GM12878 (cell line): ENCODE results near the gene UBASH3A. TPM values are rescaled to one million over a fixed set of nuclear protein-coding genes. Genes with fewer than 3 reads are reported as not detected.

ENCODE experiments used
- ATAC-seq: fragments of 200-7000 bp; cut with Tn5 transposase; 3 replicates; pipeline ENCODE4 v1.9.1; 2020; ENCODE audit warnings: mild to moderate bottlenecking, moderate library complexity
- BruUV-seq: library from RNA; stranded (reverse); fragments of 400-500 nt; replicated peaks from 2 replicates; lab custom pipeline; 2021; lab: Mats Ljungman, UMichigan
- CTCF ChIA-PET: fragments of 300-600 bp; sonication (Branson Sonifier 250); formaldehyde crosslinking; extraction: SDS; loops from one replicate; lab custom pipeline; 2021; ENCODE audit warnings: inconsistent platforms; lab: Yijun Ruan, JAX
- POLR2A ChIA-PET: fragments of 350-600 bp; formaldehyde crosslinking; extraction: SDS; loops from one replicate; lab custom pipeline; 2021; ENCODE audit warnings: inconsistent platforms; lab: Charles Lee
- RAD21 ChIA-PET: fragments of 300-600 bp; sonication (Branson Sonifier 250); formaldehyde crosslinking; loops from one replicate; lab custom pipeline; 2023; ENCODE audit warnings: antibody characterized with exemption; ENCODE audit not compliant: unreplicated experiment; lab: Charles Lee
- SMC1A ChIA-PET: fragments of 300-600 bp; sonication (Branson Sonifier 250); formaldehyde crosslinking; loops from one replicate; lab custom pipeline; 2023; ENCODE audit not compliant: unreplicated experiment, uncharacterized antibody; lab: Charles Lee
- DNase-seq: peaks from one replicate; pipeline ENCODE4 v3.0.0-alpha.2; 2011; ENCODE audit warnings: low read depth, low spot score
- FAIRE-seq: peaks from 3 replicates; lab custom pipeline; 2011; peaks lifted over from hg19 to GRCh38; lab: Jason Lieb, UNC
- H2AFZ ChIP-seq: 2 replicates; pipeline ENCODE4 v1.6.0; 2011; ENCODE audit warnings: low read depth, low read length, control low read depth; ENCODE audit not compliant: control insufficient read depth
- H3K27ac ChIP-seq: 2 replicates; pipeline ENCODE4 v1.5.1; 2011; ENCODE audit warnings: control low read depth; ENCODE audit not compliant: control insufficient read depth, insufficient read depth
- H3K27me3 ChIP-seq, 2 experiments: replicated peaks in 1 of 2; 2 replicates each; pipeline versions ENCODE4 v1.6.0 to v1.6.1; 2011; ENCODE audit warnings: low read length in 1 of 2; ENCODE audit not compliant: control insufficient read depth in 2 of 2, insufficient read depth in 2 of 2
- H3K36me3 ChIP-seq, 2 experiments: 2 replicates each; pipeline ENCODE4 v1.5.1; 2011; ENCODE audit warnings: low read length in 1 of 2; ENCODE audit not compliant: control insufficient read depth in 2 of 2, insufficient read depth in 2 of 2
- H3K4me1 ChIP-seq: 2 replicates; pipeline ENCODE4 v1.6.1; 2011; ENCODE audit warnings: mild to moderate bottlenecking, low read length, moderate library complexity, mixed read lengths; ENCODE audit not compliant: control insufficient read depth, insufficient read depth
- H3K4me2 ChIP-seq: 2 replicates; pipeline ENCODE4 v1.6.0; 2011; ENCODE audit warnings: control low read depth; ENCODE audit not compliant: control insufficient read depth, insufficient read depth
- H3K4me3 ChIP-seq: fragments of 200-600 bp; sonication (generic); 2 replicates; pipeline ENCODE4 v1.5.1; 2016
- H3K79me2 ChIP-seq: 2 replicates; pipeline ENCODE4 v1.6.0; 2011; ENCODE audit warnings: low read length; ENCODE audit not compliant: control insufficient read depth, insufficient read depth
- H3K9ac ChIP-seq: 2 replicates; pipeline ENCODE4 v1.8.0; 2011; ENCODE audit warnings: low read length, control low read depth, mixed read lengths; ENCODE audit not compliant: control insufficient read depth, insufficient read depth
- H3K9me3 ChIP-seq: replicated peaks from 3 replicates; pipeline ENCODE4 v1.5.1; 2011; ENCODE audit warnings: mild to moderate bottlenecking, low read length; ENCODE audit not compliant: control insufficient read depth, insufficient read depth
- H4K20me1 ChIP-seq: 2 replicates; pipeline ENCODE4 v1.6.0; 2011; ENCODE audit not compliant: control insufficient read depth, insufficient read depth
- ASH2L ChIP-seq: fragments of 300-600, 200-600 bp; sonication (generic); IDR thresholded peaks from 2 replicates; pipeline ENCODE4 v1.6.1; 2017; ENCODE audit warnings: low read depth, mild to moderate bottlenecking, borderline replicate concordance
- ATF3 ChIP-seq: IDR thresholded peaks from 2 replicates; pipeline ENCODE4 v1.6.1; 2011; ENCODE audit warnings: low read depth, mild to moderate bottlenecking, low read length, moderate library complexity, borderline replicate concordance; ENCODE audit errors: extremely low read depth
- CREM ChIP-seq: IDR thresholded peaks from 2 replicates; pipeline ENCODE4 v1.6.1; 2014; ENCODE audit warnings: antibody characterized with exemption, low read depth
- ESRRA ChIP-seq: IDR thresholded peaks from 2 replicates; pipeline ENCODE4 v1.6.1; 2012; ENCODE audit warnings: mild to moderate bottlenecking, low read length, improper control_type of control experiment
- MEF2B ChIP-seq: fragments of 450-650 bp; IDR thresholded peaks from 2 replicates; pipeline ENCODE4 v1.6.1; 2018; ENCODE audit warnings: mild to moderate bottlenecking, moderate library complexity; ENCODE audit not compliant: partially characterized antibody, poor library complexity, severe bottlenecking
- PAX5 ChIP-seq: IDR thresholded peaks from 2 replicates; pipeline ENCODE4 v1.6.1; 2011; ENCODE audit warnings: low read depth, low read length, borderline replicate concordance
- PKNOX1 ChIP-seq: fragments of 450-650 bp; IDR thresholded peaks from 2 replicates; pipeline ENCODE4 v1.6.1; 2016; ENCODE audit warnings: mild to moderate bottlenecking
- RB1 ChIP-seq: fragments of 450-650 bp; formaldehyde crosslinking; IDR thresholded peaks from 2 replicates; pipeline ENCODE4 v1.6.1; 2017; ENCODE audit warnings: mild to moderate bottlenecking, borderline replicate concordance
- RELA ChIP-seq: fragments of 450-650 bp; IDR thresholded peaks from 2 replicates; pipeline ENCODE4 v1.8.0; 2014; ENCODE audit warnings: borderline replicate concordance; ENCODE audit not compliant: partially characterized antibody
- STAT1 ChIP-seq: fragments of 450-650 bp; conservative IDR thresholded peaks from 2 replicates; pipeline ENCODE4 v1.6.1; 2014; ENCODE audit warnings: antibody characterized with exemption, mild to moderate bottlenecking
- STAT3 ChIP-seq: IDR thresholded peaks from 2 replicates; pipeline ENCODE4 v1.6.1; 2011; ENCODE audit warnings: low read depth, low read length, improper control_type of control experiment
- TAF1 ChIP-seq: IDR thresholded peaks from 2 replicates; pipeline ENCODE4 v1.6.1; 2011; ENCODE audit warnings: mild to moderate bottlenecking, low read depth, low read length, borderline replicate concordance
- USF1 ChIP-seq: IDR thresholded peaks from 2 replicates; pipeline ENCODE4 v1.6.1; 2011; ENCODE audit warnings: borderline replicate concordance, low read depth, mild to moderate bottlenecking, moderate library complexity, mixed read lengths, low read length; ENCODE audit not compliant: insufficient read depth; ENCODE audit errors: extremely low read length
- USF2 ChIP-seq: IDR thresholded peaks from 2 replicates; pipeline ENCODE4 v1.6.1; 2011; ENCODE audit warnings: low read depth, low read length, improper control_type of control experiment, borderline replicate concordance
- ZBTB33 ChIP-seq: fragments of 450-650 bp; IDR thresholded peaks from 2 replicates; pipeline ENCODE4 v1.6.1; 2017; ENCODE audit warnings: mild to moderate bottlenecking
- ZNF274 ChIP-seq: IDR thresholded peaks from one replicate; pipeline ENCODE4 v1.8.0; 2011; ENCODE audit not compliant: insufficient read length, insufficient read depth
- WGBS: methylation state at CpG from one replicate; pipeline ENCODE4 v1.1.6; 2016; ENCODE audit warnings: low lambda C conversion rate; ENCODE audit not compliant: insufficient replicate concordance, insufficient coverage; ENCODE audit errors: missing lambda C conversion rate; 5-methylcytosine and 5-hydroxymethylcytosine counted together
- in situ Hi-C: fragments of 300-500 bp; cut with MboI; formaldehyde crosslinking; loops from 9 replicates; pipeline ENCODE4 v1.14.3; 2018; ENCODE audit warnings: mixed read lengths
- intact Hi-C: fragments of 100-400 bp; cut with micrococcal nuclease; formaldehyde crosslinking; loops from one replicate; pipeline ENCODE4 v1.14.2; 2022; ENCODE audit not compliant: unreplicated experiment
- polyA plus RNA-seq, 11 experiments: library from polyadenylated mRNA; depleted of rRNA in 4 of 11; unstranded in 6 of 11; stranded (reverse) in 5 of 11; fragments of >200 nt; fragmentation: Nextera tagmentation in 4 of 11; fragmentation: Illumina TruSeq in 1 of 11; extraction: Ambion mirVana in 4 of 11; extraction: Trizol in 1 of 11; gene quantifications; 1 replicate in 1 of 11; 2 replicates in 10 of 11; pipeline versions ENCODE4 v1.2.1 to v1.2.3, GENCODE V29; 2011 to 2016; ENCODE audit warnings: inconsistent platforms in 2 of 11, missing spikeins in 2 of 11, low read depth in 1 of 11
- total RNA-seq, 4 experiments: library from RNA; depleted of rRNA in 3 of 4; stranded (reverse); fragments of >200 nt in 3 of 4; fragmentation: Illumina TruSeq in 1 of 4; extraction: Trizol in 1 of 4; gene quantifications; 2 replicates each; pipeline versions ENCODE4 v1.2.1 to v1.2.3, GENCODE V29; 2013 to 2021

The UBASH3A gene
- total and polyA plus RNA-seq, 10 of the 15 experiments (the other 5 are each of a cell fraction or from before 2014, with no cell fraction given): 0.04 to 0.39 (median 0.23) TPM; not detected in 1

- RAD21 ChIA-PET: interaction anchor here (1.5 to 1.6 kb wide), 2 partner anchors 33 to 35 kb away, joined by 3 to 5 read pairs; no protein-coding TSS in a partner anchor
- ATAC-seq: no peak
- Histone ChIP-seq H4K20me1 (no peaks in the 10 kb centered on the region), H3K4me3 (no peak overlapping the region), H3K4me2 (no peak overlapping the region), H3K27ac (peak overlapping the region; percentile 38; the same call in 1 of the 2 replicates), H2AFZ (no peak overlapping the region), H3K4me1 (peaks cover 57% of the 10 kb centered on the region), H3K9me3 (peaks cover under 1% of the 10 kb centered on the region; the same call in 1 of the 3 replicates), H3K9ac (no peak overlapping the region), H3K27me3 (no peaks in the 10 kb centered on the region), H3K79me2 (peaks cover 8% of the 10 kb centered on the region), H3K36me3 (no peaks in the 10 kb centered on the region)
- no peak for FAIRE-seq
- in situ Hi-C loops: no loop called here
- BruUV-seq: no TSS peak
- WGBS: 51% methylated on average over 6 of the region's 6 CpGs
- CTCF ChIA-PET: interaction anchor here (1.0 to 1.3 kb wide), 3 partner anchors 10 to 35 kb away, joined by 4 to 8 read pairs (median 4); no protein-coding TSS in a partner anchor
- intact Hi-C loops: no loop called here
- SMC1A ChIA-PET: interaction anchor here (0.6 to 1.3 kb wide), 6 partner anchors 10 to 139 kb away, joined by 3 to 9 read pairs (median 3); no protein-coding TSS in a partner anchor
- POLR2A ChIA-PET: interaction anchor here (0.6 to 1.4 kb wide), 4 partner anchors 15 to 34 kb away, joined by 3 to 4 read pairs (median 4); no protein-coding TSS in a partner anchor
- DNase-seq: no peak
- TF ChIP-seq RB1: no peak
- no peak for TF ChIP-seq PAX5
- no peak for TF ChIP-seq ATF3
- TF ChIP-seq USF2: no peak
- TF ChIP-seq ZBTB33: no peak
- TF ChIP-seq RELA: no peak
- TF ChIP-seq CREM: no peak
- TF ChIP-seq ZNF274: no peak
- no peak for TF ChIP-seq USF1
- TF ChIP-seq STAT3: no peak
- TF ChIP-seq MEF2B: no peak
- no peak for TF ChIP-seq TAF1
- no peak for TF ChIP-seq ESRRA
- no peak for TF ChIP-seq PKNOX1
- no peak for TF ChIP-seq STAT1
- TF ChIP-seq ASH2L: no peak
Measured at GRCh38 chr21:42387843-42388340, 15.8 kb upstream of the UBASH3A start.
